NCI-H2029 treated with DMSO at 0.1 percent for 48 hours (cell line): ENCODE results near the gene DUSP5.

Source experiments
- DNase-seq: peaks from one replicate; lab custom pipeline; 2025; lab: John Stamatoyannopoulos, UW

The DUSP5 gene

DNA sequence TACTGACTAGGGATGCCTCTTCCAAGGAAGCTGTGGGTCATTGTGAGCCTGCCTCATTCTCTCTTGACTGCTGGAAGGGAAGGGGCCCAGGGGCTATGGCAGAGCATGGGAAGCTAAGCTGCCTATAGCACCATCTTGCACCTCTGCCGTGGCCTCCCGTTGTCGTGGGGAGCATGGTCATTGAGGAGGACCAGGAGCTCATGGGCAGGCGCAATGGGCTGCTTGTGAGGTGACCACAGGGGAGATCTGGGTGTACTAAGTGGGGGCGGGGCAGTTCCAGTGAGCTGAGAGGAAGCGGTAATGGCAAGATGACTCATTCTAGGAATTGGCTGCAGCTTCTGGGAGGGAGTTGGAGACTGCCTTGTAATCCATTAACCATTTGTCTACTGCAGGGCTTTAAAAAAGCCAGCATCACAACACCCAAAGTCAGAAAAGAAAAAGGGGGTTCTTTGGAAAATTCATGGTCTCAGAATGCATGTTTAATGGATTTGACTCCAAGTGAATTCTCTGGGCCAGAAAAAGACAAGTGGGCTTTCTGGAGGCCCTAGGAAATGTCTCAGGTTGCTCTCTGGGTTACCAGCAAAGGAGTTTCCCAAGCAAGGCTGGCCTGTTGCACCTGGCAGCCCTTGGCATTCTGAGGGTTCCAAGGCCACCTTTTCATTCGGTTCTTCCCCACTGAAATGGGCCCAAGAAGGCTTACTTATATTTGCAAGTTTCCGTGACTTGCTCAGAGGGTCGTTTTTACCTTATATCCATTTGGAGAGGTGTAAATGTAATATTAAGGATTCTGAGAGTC is 3.6 kb downstream of the DUSP5 start:
- no peak for DNase-seq

- DNase-seq, result no peak
Observed at GRCh38 chr10:110502072-110502845, 4.6 kb downstream of the DUSP5 start.

- peak; percentile 44 for DNase-seq
Observed at GRCh38 chr10:110502851-110503301, 5.2 kb downstream of the DUSP5 start.

- DNase-seq, result no peak
Observed at GRCh38 chr10:110503528-110504110, 5.9 kb downstream of the DUSP5 start.

DNA sequence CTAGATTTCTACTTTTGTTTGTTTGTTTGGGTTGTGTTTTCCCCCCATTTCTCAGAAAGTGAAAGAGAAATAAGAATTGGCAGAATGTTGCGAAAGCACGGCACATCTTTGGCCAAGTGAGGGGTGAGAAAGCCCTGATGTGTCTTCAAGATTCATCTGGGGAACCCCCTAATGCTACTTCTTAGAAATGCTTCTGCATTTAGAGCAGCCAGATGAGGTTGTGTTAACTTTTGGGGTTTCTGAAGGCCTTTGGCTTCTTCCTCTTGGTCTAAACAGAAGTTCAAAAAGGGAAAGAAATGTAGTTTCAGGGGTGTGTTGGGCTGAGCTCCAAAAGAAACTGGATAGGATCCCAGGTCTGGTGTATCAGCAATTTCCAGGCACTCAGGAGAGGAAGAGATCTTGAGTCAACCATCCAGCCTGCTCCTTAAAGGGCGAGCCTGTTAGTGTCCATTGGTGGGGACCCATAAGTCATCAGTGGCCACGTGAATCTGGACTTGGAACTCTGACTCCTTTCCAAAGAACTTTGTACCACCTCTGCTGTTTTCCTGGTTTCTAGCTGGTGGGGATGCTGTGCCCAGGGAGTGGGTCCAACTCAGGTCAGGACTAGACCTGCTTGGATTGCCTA is 6.5 kb downstream of the DUSP5 start:
- DNase-seq, result no peak

GRCh38 chr10:110505130-110505770 is 7.5 kb downstream of the DUSP5 start:
- no peak for DNase-seq

DNA sequence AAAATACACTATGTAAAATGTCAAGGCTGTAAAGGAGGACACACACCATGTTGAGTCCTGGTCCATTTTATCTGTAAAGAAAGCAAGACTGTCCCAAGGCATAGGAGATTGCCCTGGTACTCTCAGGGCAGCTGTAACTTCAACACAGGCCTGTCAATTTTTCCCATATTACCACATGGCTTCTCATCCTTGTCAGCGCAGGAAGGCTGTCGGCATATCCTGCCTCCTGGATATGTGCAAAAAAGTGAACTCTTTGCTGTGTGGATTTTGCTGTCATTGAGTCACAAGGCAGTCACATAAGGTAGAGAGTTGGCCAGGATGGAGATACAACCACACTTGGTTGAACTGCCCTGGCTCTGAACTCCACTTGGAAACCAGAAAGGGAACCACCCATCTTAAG is 8.7 kb downstream of the DUSP5 start:
- DNase-seq, result no peak

GRCh38 chr10:110507346-110507745 is 9.6 kb downstream of the DUSP5 start:
- DNase-seq, result no peak

- DNase-seq, result no peak
Observed at GRCh38 chr10:110508159-110508788, 10.6 kb downstream of the DUSP5 start.

DNA sequence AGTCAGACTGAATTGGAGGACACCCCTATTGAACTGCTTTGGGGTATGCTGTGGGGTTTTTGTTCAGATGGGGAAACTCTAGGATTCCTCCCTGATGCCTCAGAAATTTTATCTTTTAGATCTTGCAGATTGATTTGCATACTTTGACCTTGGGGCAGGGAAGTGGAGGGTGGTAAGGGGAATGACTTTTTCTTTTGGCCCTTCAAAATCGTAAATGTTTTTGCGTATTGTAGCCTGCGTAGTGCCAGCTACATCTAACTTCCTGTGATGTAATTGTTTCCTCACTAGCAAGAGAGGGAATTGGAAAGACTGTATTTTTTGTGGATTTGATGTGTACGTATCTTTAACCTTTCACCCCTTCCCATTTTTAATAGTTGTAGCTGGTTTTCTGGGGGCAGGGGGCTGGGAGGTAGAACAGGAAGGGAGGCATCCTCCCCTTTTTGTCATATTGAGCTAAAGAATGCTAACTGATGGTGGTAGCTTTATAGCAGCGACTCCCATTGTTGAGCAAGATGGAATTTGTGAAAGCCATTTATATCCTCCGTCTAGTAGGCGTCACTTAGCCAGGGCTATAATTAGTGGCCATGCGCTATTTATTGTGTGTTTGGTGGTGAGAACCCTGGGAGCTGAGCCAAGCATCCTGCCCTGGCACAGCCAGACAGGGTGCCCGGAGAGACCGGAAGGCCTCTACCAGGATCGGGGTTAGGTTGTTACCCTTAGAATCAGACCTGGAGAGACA is 11.3 kb downstream of the DUSP5 start:
- DNase-seq, result no peak

DNA sequence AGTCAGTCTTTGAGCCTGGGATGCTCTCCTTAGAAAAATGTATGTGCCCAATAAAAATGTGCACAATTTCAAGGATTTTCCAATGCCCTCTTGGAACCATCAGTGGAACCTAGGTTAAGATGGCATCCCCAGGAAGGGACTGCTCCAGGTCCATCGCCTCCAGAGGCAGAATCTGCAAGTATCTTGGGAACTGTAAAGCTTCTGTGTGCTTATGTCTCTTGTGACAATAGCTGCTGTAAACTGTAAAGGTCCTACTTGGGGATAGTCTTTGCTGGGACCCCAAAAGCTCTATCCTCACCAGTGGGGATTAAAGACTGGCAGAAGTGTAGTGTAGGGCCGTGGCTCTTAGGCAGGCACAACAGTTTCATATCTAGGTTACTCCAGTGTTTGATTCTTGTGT is 11.9 kb downstream of the DUSP5 start:
- no peak for DNase-seq

GRCh38 chr10:110510086-110510485 is 12.4 kb downstream of the DUSP5 start:
- no peak for DNase-seq

DNA sequence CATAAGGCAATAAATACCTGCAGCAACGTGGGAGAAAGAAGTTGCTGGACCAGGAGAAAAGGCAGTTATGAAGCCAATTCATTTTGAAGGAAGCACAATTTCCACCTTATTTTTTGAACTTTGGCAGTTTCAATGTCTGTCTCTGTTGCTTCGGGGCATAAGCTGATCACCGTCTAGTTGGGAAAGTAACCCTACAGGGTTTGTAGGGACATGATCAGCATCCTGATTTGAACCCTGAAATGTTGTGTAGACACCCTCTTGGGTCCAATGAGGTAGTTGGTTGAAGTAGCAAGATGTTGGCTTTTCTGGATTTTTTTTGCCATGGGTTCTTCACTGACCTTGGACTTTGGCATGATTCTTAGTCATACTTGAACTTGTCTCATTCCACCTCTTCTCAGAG is 13.0 kb downstream of the DUSP5 start:
- DNase-seq, result no peak

- no peak for DNase-seq
Observed at GRCh38 chr10:110511734-110512449, 14.2 kb downstream of the DUSP5 start.

GRCh38 chr10:110512461-110513187 is 14.9 kb downstream of the DUSP5 start:
- no peak for DNase-seq

DNA sequence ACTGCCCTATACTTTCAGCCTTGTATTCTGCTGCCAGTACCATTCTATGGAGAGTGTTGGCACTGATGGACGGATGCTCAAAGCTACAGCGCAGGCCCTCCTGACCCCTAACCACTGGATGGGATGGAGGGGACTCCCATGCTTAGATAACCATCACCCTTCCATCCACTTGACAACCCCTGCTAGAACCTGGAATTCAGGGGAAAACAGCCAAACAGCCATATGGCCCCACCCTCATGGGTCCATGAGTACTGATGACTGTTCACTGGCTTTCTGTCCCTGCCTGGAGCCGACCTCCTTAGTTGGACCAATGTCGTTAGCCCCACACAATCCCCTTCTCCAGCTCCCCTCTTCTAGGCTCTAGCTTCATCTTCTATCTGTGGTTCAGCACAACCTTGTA is 16.2 kb downstream of the DUSP5 start:
- DNase-seq, result no peak

DNA sequence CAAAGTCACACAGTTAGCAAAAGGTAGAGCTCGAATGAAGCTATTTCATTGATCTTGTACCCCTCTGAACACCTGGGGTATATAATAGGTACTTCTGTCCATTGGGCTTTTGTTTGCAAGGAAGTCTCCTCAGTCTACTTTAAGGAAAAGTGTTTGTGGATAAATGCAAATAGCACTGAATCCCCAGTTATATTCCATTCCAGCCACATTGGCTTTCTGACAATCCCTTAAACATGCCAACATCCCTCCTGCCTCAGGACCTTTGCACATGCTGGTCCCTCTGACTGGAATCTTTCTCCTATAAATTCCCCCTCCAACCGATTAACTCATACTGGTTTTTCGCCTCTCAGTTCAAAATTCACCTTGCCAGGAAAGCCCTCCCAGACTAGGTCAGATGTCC is 17.1 kb downstream of the DUSP5 start:
- DNase-seq, result no peak

- no peak for DNase-seq
Observed at GRCh38 chr10:110516815-110517492, 19.2 kb downstream of the DUSP5 start.
